Suppressor macrophage (primary cell): Measurements from ENCODE around the gene CD74.
"Not testable (repeated sequence)": the region's sequence is repeated elsewhere in the genome, so short reads cannot be mapped to it uniquely, and the experiment has no call there.

Source experiments
- DNase-seq, 4 experiments: peaks; one replicate each; pipeline ENCODE4 v3.0.0-alpha.2; 2020 to 2022
- total RNA-seq, 17 experiments: gene quantifications; one replicate each; lab custom pipeline; 2026; ENCODE audit warnings: mixed read lengths in 6 of 17, inconsistent platforms in 3 of 17; lab: John Stamatoyannopoulos, UW

CD74 gene
- total RNA-seq = 105 to 1,044 (median 270) reads per million in 17 experiments

- peak; percentile 83 to 95 (median 91) for DNase-seq
These were observed at the start of gene CD74 for GRCh38 chr5:150412319-150413175. Gene CD74 (minus strand): TSS chr5:150412910. CDS start chr5:150412749, 161 bp downstream.

GRCh38 chr5:150461231-150461630 lies 48.5 kb upstream of the CD74 start:
- DNase-seq = peak in 1 of 4 experiments; percentile 16

- DNase-seq = no peak
These were observed 48.1 kb upstream of the CD74 start for GRCh38 chr5:150460781-150461180.

GRCh38 chr5:150458802-150459557 lies 46.3 kb upstream of the CD74 start:
- peak; percentile 62 to 85 (median 80) for DNase-seq

GRCh38 chr5:150457562-150458240 lies 45.0 kb upstream of the CD74 start:
- no peak for DNase-seq

- DNase-seq = no peak
These were observed 44.4 kb upstream of the CD74 start for GRCh38 chr5:150457121-150457520.

- DNase-seq = no peak
These were observed 42.0 kb upstream of the CD74 start for GRCh38 chr5:150454492-150455229.

- not testable (repeated sequence) for DNase-seq
These were observed 41.3 kb upstream of the CD74 start for GRCh38 chr5:150454027-150454426.

- DNase-seq = no peak
These were observed 40.2 kb upstream of the CD74 start for GRCh38 chr5:150452914-150453313.

GRCh38 chr5:150451594-150451993 lies 38.9 kb upstream of the CD74 start:
- DNase-seq = no peak

GRCh38 chr5:150449517-150450339 lies 37.0 kb upstream of the CD74 start, which contains the start of gene RPS14:
Gene RPS14 (minus strand): TSS chr5:150449739. CDS start chr5:150447733, 2,006 bp downstream.
- DNase-seq = peak; percentile 93 to 96 (median 95)

- DNase-seq = peak in 1 of 4 experiments; percentile 30
These were observed 36.3 kb upstream of the CD74 start for GRCh38 chr5:150448952-150449516.

GRCh38 chr5:150448334-150448733 lies 35.6 kb upstream of the CD74 start:
- peak in 1 of 4 experiments; percentile 25 for DNase-seq

- DNase-seq = no peak
These were observed 34.5 kb upstream of the CD74 start for GRCh38 chr5:150447188-150447587.

- no peak for DNase-seq
These were observed 33.9 kb upstream of the CD74 start for GRCh38 chr5:150446583-150446982.

- DNase-seq = no peak
These were observed 33.4 kb upstream of the CD74 start for GRCh38 chr5:150446088-150446487.

- no peak for DNase-seq
These were observed 32.1 kb upstream of the CD74 start for GRCh38 chr5:150444770-150445169.

GRCh38 chr5:150443242-150444075 lies 30.7 kb upstream of the CD74 start:
- DNase-seq = no peak

GRCh38 chr5:150442699-150443080 lies 30.0 kb upstream of the CD74 start:
- no peak for DNase-seq
